H9 (cell line): ENCODE results near the gene ST6GAL1. TPM values are rescaled to one million over a fixed set of nuclear protein-coding genes. Genes with fewer than 3 reads are reported as not detected.

Source experiments
- DNase-seq: peaks from one replicate; pipeline ENCODE4 v3.0.0-alpha.2; 2017
- H2AFZ ChIP-seq: one replicate; pipeline ENCODE4 v1.6.1; 2013; ENCODE audit warnings: mild to moderate bottlenecking, low read length, control low read depth, moderate library complexity
- H2AK5ac ChIP-seq: 2 replicates; pipeline ENCODE4 v1.6.1; 2013; ENCODE audit warnings: low read length, control low read depth, mixed read lengths; ENCODE audit not compliant: insufficient read length
- H2BK120ac ChIP-seq: one replicate; pipeline ENCODE4 v1.6.1; 2013; ENCODE audit warnings: low read depth, mild to moderate bottlenecking, low read length, control low read depth, inconsistent platforms; ENCODE audit not compliant: poor library complexity, severe bottlenecking
- H2BK12ac ChIP-seq: 2 replicates; pipeline ENCODE4 v1.6.1; 2013; ENCODE audit warnings: low read length, control low read depth, mixed read lengths, low read depth; ENCODE audit not compliant: insufficient read length
- H2BK15ac ChIP-seq: 2 replicates; pipeline ENCODE4 v1.6.1; 2013; ENCODE audit warnings: low read depth, low read length, control low read depth
- H2BK20ac ChIP-seq: one replicate; pipeline ENCODE4 v1.6.1; 2013; ENCODE audit warnings: low read depth, mild to moderate bottlenecking, low read length, control low read depth, inconsistent platforms; ENCODE audit not compliant: poor library complexity, severe bottlenecking
- H2BK5ac ChIP-seq: 2 replicates; pipeline ENCODE4 v1.6.1; 2013; ENCODE audit warnings: low read length, control low read depth, mixed read lengths; ENCODE audit not compliant: insufficient read length
- H3K14ac ChIP-seq: 2 replicates; pipeline ENCODE4 v1.6.1; 2013; ENCODE audit warnings: low read length, control low read depth; ENCODE audit not compliant: insufficient read depth
- H3K18ac ChIP-seq: 2 replicates; pipeline ENCODE4 v1.6.1; 2013; ENCODE audit warnings: low read depth, mild to moderate bottlenecking, mixed read lengths, low read length, control low read depth; ENCODE audit not compliant: insufficient read length
- H3K23ac ChIP-seq: 2 replicates; pipeline ENCODE4 v1.6.1; 2013; ENCODE audit warnings: low read length, control low read depth, mixed read lengths, low read depth; ENCODE audit not compliant: insufficient read length
- H3K23me2 ChIP-seq: 2 replicates; pipeline ENCODE4 v1.6.1; 2013; ENCODE audit warnings: low read depth, mild to moderate bottlenecking, mixed read lengths, low read length, control low read depth; ENCODE audit not compliant: insufficient read length, poor library complexity, severe bottlenecking
- H3K27ac ChIP-seq: 2 replicates; pipeline ENCODE4 v1.5.1; 2013; ENCODE audit warnings: low read length, control low read depth, mixed read lengths, low read depth; ENCODE audit not compliant: insufficient read length
- H3K27me3 ChIP-seq: 2 replicates; pipeline ENCODE4 v1.6.1; 2013; ENCODE audit warnings: low read length, control low read depth, inconsistent platforms; ENCODE audit not compliant: insufficient read depth
- H3K4ac ChIP-seq: 2 replicates; pipeline ENCODE4 v1.6.1; 2013; ENCODE audit warnings: low read depth, mild to moderate bottlenecking, control low read depth, inconsistent platforms, low read length, moderate library complexity
- H3K4me1 ChIP-seq: 2 replicates; pipeline ENCODE4 v1.6.1; 2013; ENCODE audit warnings: low read length, control low read depth, inconsistent platforms; ENCODE audit not compliant: insufficient read depth
- H3K4me2 ChIP-seq: 2 replicates; pipeline ENCODE4 v1.6.1; 2013; ENCODE audit warnings: low read length, control low read depth, mixed read lengths; ENCODE audit not compliant: insufficient read length, insufficient read depth
- H3K56ac ChIP-seq: 2 replicates; pipeline ENCODE4 v1.6.1; 2013; ENCODE audit warnings: low read depth, mild to moderate bottlenecking, mixed read lengths, low read length, control low read depth; ENCODE audit not compliant: insufficient read length
- H3K79me1 ChIP-seq: 2 replicates; pipeline ENCODE4 v1.6.1; 2013; ENCODE audit warnings: low read depth, mild to moderate bottlenecking, moderate library complexity, low read length, control low read depth, inconsistent platforms; ENCODE audit not compliant: insufficient read depth, poor library complexity, severe bottlenecking
- H3K79me2 ChIP-seq: 2 replicates; pipeline ENCODE4 v1.6.1; 2013; ENCODE audit warnings: low read length, control low read depth, inconsistent platforms; ENCODE audit not compliant: insufficient read depth
- H3K9ac ChIP-seq: 2 replicates; pipeline ENCODE4 v1.6.1; 2013; ENCODE audit warnings: low read length, control low read depth, mixed read lengths; ENCODE audit not compliant: insufficient read length; ENCODE audit errors: extremely low read depth
- H3K9me3 ChIP-seq: one replicate; pipeline ENCODE4 v1.6.1; 2013; ENCODE audit warnings: low read depth, low read length, inconsistent platforms; ENCODE audit not compliant: control insufficient read depth
- H3T11ph ChIP-seq: one replicate; pipeline ENCODE4 v1.6.1; 2013; ENCODE audit warnings: mild to moderate bottlenecking, low read length, control low read depth, inconsistent platforms
- H4K20me1 ChIP-seq: one replicate; pipeline ENCODE4 v1.6.1; 2013; ENCODE audit not compliant: control insufficient read depth, insufficient read length, insufficient read depth
- H4K5ac ChIP-seq: 2 replicates; pipeline ENCODE4 v1.6.1; 2013; ENCODE audit warnings: low read depth, mild to moderate bottlenecking, mixed read lengths, low read length, control low read depth; ENCODE audit not compliant: insufficient read length
- H4K8ac ChIP-seq: replicated peaks from 2 replicates; pipeline ENCODE4 v1.6.1; 2013; ENCODE audit warnings: low read length, control low read depth, mixed read lengths, low read depth; ENCODE audit not compliant: insufficient read length
- H4K91ac ChIP-seq: 2 replicates; pipeline ENCODE4 v1.6.1; 2013; ENCODE audit warnings: low read depth, mild to moderate bottlenecking, moderate library complexity, mixed read lengths, low read length, control low read depth; ENCODE audit not compliant: insufficient read length
- H3K27ac Mint-ChIP-seq, 3 experiments: 2 replicates in 2 of 3; 3 replicates in 1 of 3; pipeline ENCODE4 v1.8.0; 2020 to 2021; ENCODE audit warnings: mixed read lengths in 3 of 3, mild to moderate bottlenecking in 1 of 3, moderate library complexity in 1 of 3
- H3K27me3 Mint-ChIP-seq: 2 replicates; pipeline ENCODE4 v1.8.0; 2021; ENCODE audit warnings: low read depth, mild to moderate bottlenecking, moderate library complexity, mixed read lengths
- H3K36me3 Mint-ChIP-seq, 3 experiments: 2 replicates in 2 of 3; 3 replicates in 1 of 3; pipeline ENCODE4 v1.8.0; 2020 to 2021; ENCODE audit warnings: low read depth in 3 of 3, mixed read lengths in 3 of 3; ENCODE audit not compliant: insufficient read depth in 1 of 3
- H3K4me1 Mint-ChIP-seq, 2 experiments: 2 replicates each; pipeline ENCODE4 v1.8.0; 2020; ENCODE audit warnings: mixed read lengths in 2 of 2
- H3K4me3 Mint-ChIP-seq, 2 experiments: 2 replicates in 1 of 2; 3 replicates in 1 of 2; pipeline ENCODE4 v1.8.0; 2020 to 2021; ENCODE audit warnings: mild to moderate bottlenecking in 2 of 2, mixed read lengths in 2 of 2, moderate library complexity in 1 of 2
- H3K9me3 Mint-ChIP-seq, 2 experiments: 2 replicates in 1 of 2; 3 replicates in 1 of 2; pipeline ENCODE4 v1.8.0; 2020; ENCODE audit warnings: mild to moderate bottlenecking in 2 of 2, mixed read lengths in 2 of 2, moderate library complexity in 1 of 2
- WGBS: extraction: QIAGEN DNeasy Blood & Tissue Kit; methylation state at CpG from one replicate; pipeline ENCODE4 v1.1.7; 2013; ENCODE audit warnings: missing lambda C conversion rate, low lambda C conversion rate, mixed read lengths; ENCODE audit not compliant: insufficient read length; ENCODE audit errors: extremely low coverage; 5-methylcytosine and 5-hydroxymethylcytosine counted together
- total RNA-seq: library from RNA; stranded (reverse); gene quantifications from 2 replicates; pipeline ENCODE4 v1.2.1, GENCODE V29; 2021
- TF ChIP-seq, protein P1 (sequence below): fragments of 200-600 bp; sonication (generic); conservative IDR thresholded peaks from 3 replicates; pipeline ENCODE4 v1.8.0; 2021; ENCODE audit warnings: antibody characterized with exemption, mild to moderate bottlenecking

ST6GAL1 gene
- total RNA-seq, 1 experiment from 2014 or later = 139 TPM

DNA sequence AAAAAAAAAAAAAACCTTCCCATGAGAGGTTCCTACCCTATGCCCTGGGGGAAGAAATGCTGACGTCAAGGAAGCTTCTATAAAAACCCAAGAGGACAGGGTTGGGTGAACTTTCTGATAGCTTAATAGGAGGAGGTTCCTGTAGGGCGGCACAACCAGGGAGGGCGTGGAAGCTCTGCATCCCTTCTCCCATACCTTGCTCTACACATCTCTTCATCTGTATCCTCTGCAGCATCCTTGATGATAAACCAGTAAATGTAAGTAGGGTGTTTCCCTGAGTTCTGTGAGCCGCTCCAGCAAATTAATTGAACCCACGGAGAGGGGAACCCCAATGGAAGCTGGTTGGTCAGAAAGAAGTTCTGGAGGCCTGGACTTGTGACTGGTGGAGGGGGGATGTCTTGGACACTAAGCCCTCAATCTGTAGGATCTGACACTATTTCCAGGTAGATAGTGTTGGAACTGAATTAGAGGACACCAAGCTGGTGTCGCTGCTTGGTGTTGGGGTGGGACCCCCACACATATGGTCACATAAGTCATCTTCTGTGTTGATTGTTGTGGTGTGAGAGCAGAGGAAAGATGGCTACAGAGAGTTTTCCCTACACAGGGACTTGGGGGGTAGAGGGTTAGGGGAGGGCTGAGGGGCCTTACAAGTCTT, 91.5 kb downstream of the ST6GAL1 start:
- Histone ChIP-seq H2BK12ac (no peak overlapping the region), H3K14ac (no peak overlapping the region), H3K79me2 (no peaks in the 10 kb centered on the region; the same call in 1 of the 2 replicates), H4K91ac (no peak overlapping the region), H4K5ac (no peak overlapping the region), H2AFZ (no peak overlapping the region), H3K18ac (no peak overlapping the region), H3K23me2 (no peaks in the 10 kb centered on the region), H3K27ac (no peak overlapping the region), H3K4me1 (no peaks in the 10 kb centered on the region), H3K9ac (no peak overlapping the region), H3K23ac (no peak overlapping the region), H3K9me3 (no peaks in the 10 kb centered on the region), H2BK5ac (no peak overlapping the region), H2BK120ac (no peak overlapping the region), H4K8ac (no peak overlapping the region), H2AK5ac (no peak overlapping the region), H3K4me2 (no peak overlapping the region), H2BK20ac (no peak overlapping the region), H3K4ac (no peak overlapping the region), H2BK15ac (no peak overlapping the region), H4K20me1 (no peaks in the 10 kb centered on the region), H3K79me1 (no peaks in the 10 kb centered on the region), H3K56ac (no peak overlapping the region), H3T11ph (no peak overlapping the region), H3K27me3 (no peaks in the 10 kb centered on the region)
- H3K4me1 Mint-ChIP-seq = peaks cover 19 to 22% of the 10 kb centered on the region in 2 experiments
- no peaks in the 10 kb centered on the region for H3K9me3 Mint-ChIP-seq
- peak overlapping the region in 1 of 3 experiments; percentile 82; a peak in 3 of 7 replicates for H3K27ac Mint-ChIP-seq
- TF ChIP-seq, protein P1, sequence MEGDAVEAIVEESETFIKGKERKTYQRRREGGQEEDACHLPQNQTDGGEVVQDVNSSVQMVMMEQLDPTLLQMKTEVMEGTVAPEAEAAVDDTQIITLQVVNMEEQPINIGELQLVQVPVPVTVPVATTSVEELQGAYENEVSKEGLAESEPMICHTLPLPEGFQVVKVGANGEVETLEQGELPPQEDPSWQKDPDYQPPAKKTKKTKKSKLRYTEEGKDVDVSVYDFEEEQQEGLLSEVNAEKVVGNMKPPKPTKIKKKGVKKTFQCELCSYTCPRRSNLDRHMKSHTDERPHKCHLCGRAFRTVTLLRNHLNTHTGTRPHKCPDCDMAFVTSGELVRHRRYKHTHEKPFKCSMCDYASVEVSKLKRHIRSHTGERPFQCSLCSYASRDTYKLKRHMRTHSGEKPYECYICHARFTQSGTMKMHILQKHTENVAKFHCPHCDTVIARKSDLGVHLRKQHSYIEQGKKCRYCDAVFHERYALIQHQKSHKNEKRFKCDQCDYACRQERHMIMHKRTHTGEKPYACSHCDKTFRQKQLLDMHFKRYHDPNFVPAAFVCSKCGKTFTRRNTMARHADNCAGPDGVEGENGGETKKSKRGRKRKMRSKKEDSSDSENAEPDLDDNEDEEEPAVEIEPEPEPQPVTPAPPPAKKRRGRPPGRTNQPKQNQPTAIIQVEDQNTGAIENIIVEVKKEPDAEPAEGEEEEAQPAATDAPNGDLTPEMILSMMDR = no peak
- H3K36me3 Mint-ChIP-seq = peaks cover 8 to 34% (median 8%) of the 10 kb centered on the region in 3 experiments; a peak in 6 of 7 replicates
- DNase-seq = no peak
- H3K27me3 Mint-ChIP-seq = no peaks in the 10 kb centered on the region
- H3K4me3 Mint-ChIP-seq = no peak overlapping the region
- WGBS = no CpG with 5 or more reads among the region's 6 CpGs
